NK-92 treated with Interleukin-12 subunit alpha and Interleukin-12 subunit beta, amount 100 ng/mL, for 24 hours (cell line): Measurements from ENCODE around the gene ABHD17C.

Experiments
- DNase-seq: peaks from one replicate; lab custom pipeline; 2025; lab: John Stamatoyannopoulos, UW

ABHD17C gene

GRCh38 chr15:80764535-80764934 lies 69.4 kb downstream of the ABHD17C start:
- no peak for DNase-seq

- DNase-seq = no peak
Observed at GRCh38 chr15:80766275-80766674, 71.2 kb downstream of the ABHD17C start.

GRCh38 chr15:80768158-80768557 lies 73.0 kb downstream of the ABHD17C start:
- DNase-seq = no peak

- no peak for DNase-seq
Observed at GRCh38 chr15:80769153-80769828, 74.2 kb downstream of the ABHD17C start.

GRCh38 chr15:80769829-80770705 lies 75.0 kb downstream of the ABHD17C start:
- DNase-seq = no peak

- DNase-seq = no peak
Observed at GRCh38 chr15:80773122-80773551, 78.0 kb downstream of the ABHD17C start.

GRCh38 chr15:80773792-80774352 lies 78.8 kb downstream of the ABHD17C start:
- DNase-seq = no peak

- DNase-seq = no peak
Observed at GRCh38 chr15:80774486-80774885, 79.4 kb downstream of the ABHD17C start.

GRCh38 chr15:80775338-80775737 lies 80.2 kb downstream of the ABHD17C start:
- no peak for DNase-seq

- peak; percentile 32 for DNase-seq
Observed at GRCh38 chr15:80776420-80777045, 81.4 kb downstream of the ABHD17C start.

GRCh38 chr15:80777137-80777536 lies 82.0 kb downstream of the ABHD17C start:
- no peak for DNase-seq

GRCh38 chr15:80777826-80778620 lies 82.9 kb downstream of the ABHD17C start:
- DNase-seq = no peak

- DNase-seq = no peak
Observed at GRCh38 chr15:80778621-80778963, 83.5 kb downstream of the ABHD17C start.

- no peak for DNase-seq
Observed at GRCh38 chr15:80778964-80779657, 84.0 kb downstream of the ABHD17C start, which contains the start of gene CEMIP. TSS of gene CEMIP (plus strand) at chr15:80779370. CDS start at chr15:80873880, 94,510 bp downstream.

GRCh38 chr15:80779658-80780415 lies 84.7 kb downstream of the ABHD17C start:
- DNase-seq = no peak

GRCh38 chr15:80780416-80781221 lies 85.5 kb downstream of the ABHD17C start:
- no peak for DNase-seq

- DNase-seq = no peak
Observed at GRCh38 chr15:80783260-80783659, 88.2 kb downstream of the ABHD17C start.

GRCh38 chr15:80785335-80785734 lies 90.2 kb downstream of the ABHD17C start:
- no peak for DNase-seq

GRCh38 chr15:80785811-80786354 lies 90.8 kb downstream of the ABHD17C start:
- DNase-seq = no peak
